WTC11 (cell line): ENCODE measurements around the gene ENHO. TPM values are rescaled to one million over a fixed set of nuclear protein-coding genes. Genes with fewer than 3 reads are reported as not detected.

Source experiments
- ATAC-seq: fragments of 200-7000 bp; cut with Tn5 transposase; 2 replicates; pipeline ENCODE4 v1.10.0; 2021; ENCODE audit warnings: mild to moderate bottlenecking, moderate library complexity
- CTCF ChIA-PET: fragments of 300-600 bp; sonication (Branson Sonifier 250); formaldehyde crosslinking; loops from one replicate; lab custom pipeline; 2021; ENCODE audit warnings: antibody characterized with exemption; lab: Charles Lee
- POLR2A ChIA-PET: fragments of 350-600 bp; sonication (Branson Sonifier 250); formaldehyde crosslinking; loops from one replicate; lab custom pipeline; 2021; ENCODE audit warnings: antibody characterized with exemption; lab: Charles Lee
- DNase-seq: peaks from one replicate; pipeline ENCODE4 v3.0.0; 2021; ENCODE audit warnings: low spot score
- H3K27ac Mint-ChIP-seq: 2 replicates; pipeline ENCODE4 v1.8.0; 2021; ENCODE audit warnings: mixed read lengths
- H3K27me3 Mint-ChIP-seq: 2 replicates; pipeline ENCODE4 v1.8.0; 2021; ENCODE audit warnings: low read depth, mild to moderate bottlenecking, moderate library complexity, mixed read lengths
- H3K36me3 Mint-ChIP-seq: 2 replicates; pipeline ENCODE4 v1.8.0; 2021; ENCODE audit warnings: mixed read lengths
- H3K4me1 Mint-ChIP-seq: 2 replicates; pipeline ENCODE4 v1.8.0; 2022; ENCODE audit warnings: mixed read lengths
- H3K4me3 Mint-ChIP-seq: 2 replicates; pipeline ENCODE4 v1.8.0; 2021; ENCODE audit warnings: mild to moderate bottlenecking, moderate library complexity, mixed read lengths
- H3K9me3 Mint-ChIP-seq: 2 replicates; pipeline ENCODE4 v1.8.0; 2021; ENCODE audit warnings: mixed read lengths
- CBFB ChIP-seq: sonication (generic); formaldehyde crosslinking; IDR thresholded peaks from 2 replicates; pipeline ENCODE4 v1.8.1; 2022; ENCODE audit warnings: mild to moderate bottlenecking, low read depth, missing genetic modification reagents
- CDX4 ChIP-seq: fragments of 250-450 bp; sonication (Bioruptor Pico); IDR thresholded peaks from 2 replicates; pipeline ENCODE4 v1.9.0; 2021; ENCODE audit warnings: moderate library complexity, mild to moderate bottlenecking, inconsistent platforms, borderline replicate concordance
- CREB1 ChIP-seq: sonication (generic); formaldehyde crosslinking; IDR thresholded peaks from 2 replicates; pipeline ENCODE4 v1.8.0; 2023; ENCODE audit warnings: mild to moderate bottlenecking, missing genetic modification reagents
- E2F5 ChIP-seq: sonication (generic); formaldehyde crosslinking; IDR thresholded peaks from 2 replicates; pipeline ENCODE4 v1.8.1; 2022; ENCODE audit warnings: mild to moderate bottlenecking, moderate library complexity, missing genetic modification reagents
- FOXP4 ChIP-seq: sonication (generic); formaldehyde crosslinking; IDR thresholded peaks from 2 replicates; pipeline ENCODE4 v1.8.0; 2022; ENCODE audit warnings: mild to moderate bottlenecking, missing genetic modification reagents
- GABPB1 ChIP-seq: sonication (generic); formaldehyde crosslinking; IDR thresholded peaks from 2 replicates; pipeline ENCODE4 v1.8.1; 2023; ENCODE audit warnings: mild to moderate bottlenecking, missing genetic modification reagents
- MXD4 ChIP-seq: fragments of 250-450 bp; sonication (Bioruptor Pico); IDR thresholded peaks from 2 replicates; pipeline ENCODE4 v1.8.0; 2021; ENCODE audit warnings: mild to moderate bottlenecking, moderate library complexity, borderline replicate concordance
- NFATC4 ChIP-seq: fragments of 250-450 bp; sonication (Bioruptor Pico); IDR thresholded peaks from 2 replicates; pipeline ENCODE4 v1.9.0; 2021; ENCODE audit warnings: mild to moderate bottlenecking
- NFYB ChIP-seq: sonication (generic); formaldehyde crosslinking; conservative IDR thresholded peaks from 2 replicates; pipeline ENCODE4 v1.8.0; 2022; ENCODE audit warnings: low read depth, missing genetic modification reagents
- PRRX2 ChIP-seq: fragments of 250-450 bp; sonication (Bioruptor Pico); IDR thresholded peaks from 2 replicates; pipeline ENCODE4 v1.8.0; 2021; ENCODE audit warnings: mild to moderate bottlenecking
- SOX15 ChIP-seq: fragments of 250-450 bp; sonication (Bioruptor Pico); IDR thresholded peaks from 2 replicates; pipeline ENCODE4 v1.9.0; 2021; ENCODE audit warnings: mild to moderate bottlenecking
- STAT6 ChIP-seq: sonication (generic); formaldehyde crosslinking; conservative IDR thresholded peaks from 2 replicates; pipeline ENCODE4 v1.8.1; 2023; ENCODE audit warnings: mild to moderate bottlenecking, low read depth, missing genetic modification reagents, moderate library complexity
- TEAD4 ChIP-seq: sonication (generic); formaldehyde crosslinking; IDR thresholded peaks from 2 replicates; pipeline ENCODE4 v1.8.0; 2022; ENCODE audit warnings: mild to moderate bottlenecking, missing genetic modification reagents
- USF2 ChIP-seq: sonication (generic); formaldehyde crosslinking; IDR thresholded peaks from 2 replicates; pipeline ENCODE4 v1.8.1; 2023; ENCODE audit warnings: mild to moderate bottlenecking, missing genetic modification reagents, moderate library complexity
- ZSCAN18 ChIP-seq: fragments of 250-450 bp; sonication (Bioruptor Pico); IDR thresholded peaks from 2 replicates; pipeline ENCODE4 v2.1.2; 2022; ENCODE audit warnings: mild to moderate bottlenecking, moderate library complexity
- total RNA-seq: library from RNA; stranded (reverse); gene quantifications from 3 replicates; pipeline ENCODE4 v1.2.3, GENCODE V29; 2021

The ENHO gene
- total RNA-seq, 1 experiment from 2014 or later: 28.3 TPM

- Mint-ChIP-seq H3K4me1 (peaks cover 15% of the 10 kb centered on the region), H3K4me3 (no peak overlapping the region), H3K27me3 (peaks cover 3% of the 10 kb centered on the region), H3K9me3 (no peaks in the 10 kb centered on the region), H3K36me3 (no peaks in the 10 kb centered on the region), H3K27ac (no peak overlapping the region)
- ChIA-PET POLR2A (no interaction called here), CTCF (interaction anchor here (1.0 to 8.0 kb wide), 5 partner anchors 38 to 150 kb away, joined by 3 to 192 read pairs (median 3); no protein-coding TSS in a partner anchor)
- ATAC-seq (no peak), DNase-seq (no peak)
- TF ChIP-seq ZSCAN18 (CRISPR knock-in tag) (no peak), CBFB (CRISPR knock-in tag) (no peak), PRRX2 (CRISPR knock-in tag) (no peak), CREB1 (CRISPR knock-in tag) (no peak), USF2 (0 out of 2 replicates have a peak, but pooled peaks have one; percentile 20), STAT6 (no peak), CDX4 (CRISPR knock-in tag) (no peak)
These were observed 27.4 kb upstream of the ENHO start for GRCh38 chr9:34550016-34550680.

GRCh38 chr9:34549407-34549732 is 26.6 kb upstream of the ENHO start:
- no peak overlapping the region for H3K4me3 Mint-ChIP-seq
- no peak for ATAC-seq
- POLR2A ChIA-PET: no interaction called here
- no peak overlapping the region for H3K27ac Mint-ChIP-seq
- CTCF ChIA-PET: interaction anchor here (1.4 to 8.0 kb wide), 3 partner anchors 43 to 146 kb away, joined by 3 to 192 read pairs (median 19); no protein-coding TSS in a partner anchor
- H3K4me1 Mint-ChIP-seq: peaks cover 7% of the 10 kb centered on the region
- H3K9me3 Mint-ChIP-seq: no peaks in the 10 kb centered on the region
- TF ChIP-seq NFYB: no peak
- no peak for TF ChIP-seq FOXP4 (CRISPR knock-in tag)
- TF ChIP-seq MXD4 (CRISPR knock-in tag): no peak
- TF ChIP-seq NFATC4 (CRISPR knock-in tag): no peak
- no peak for TF ChIP-seq E2F5 (CRISPR knock-in tag)
- no peak for TF ChIP-seq GABPB1 (CRISPR knock-in tag)
- TF ChIP-seq USF2: no peak
- TF ChIP-seq SOX15 (CRISPR knock-in tag): no peak
- TF ChIP-seq ZSCAN18 (CRISPR knock-in tag): no peak
- TF ChIP-seq TEAD4 (CRISPR knock-in tag): no peak
- TF ChIP-seq, all 79 proteins: peak for 0
- DNase-seq: no peak
- Mint-ChIP-seq H3K27me3 (no peaks in the 10 kb centered on the region; the same call in 1 of the 2 replicates), H3K36me3 (no peaks in the 10 kb centered on the region)
